HG03354 (cell line): ENCODE measurements around the gene CGRRF1.

ENCODE experiments used
- ATAC-seq: cut with Tn5 transposase; IDR thresholded peaks from one replicate; pipeline ENCODE4 v1.9.1; 2021; ENCODE audit warnings: mild to moderate bottlenecking; ENCODE audit not compliant: unreplicated experiment, poor library complexity, severe bottlenecking

Gene CGRRF1

DNA sequence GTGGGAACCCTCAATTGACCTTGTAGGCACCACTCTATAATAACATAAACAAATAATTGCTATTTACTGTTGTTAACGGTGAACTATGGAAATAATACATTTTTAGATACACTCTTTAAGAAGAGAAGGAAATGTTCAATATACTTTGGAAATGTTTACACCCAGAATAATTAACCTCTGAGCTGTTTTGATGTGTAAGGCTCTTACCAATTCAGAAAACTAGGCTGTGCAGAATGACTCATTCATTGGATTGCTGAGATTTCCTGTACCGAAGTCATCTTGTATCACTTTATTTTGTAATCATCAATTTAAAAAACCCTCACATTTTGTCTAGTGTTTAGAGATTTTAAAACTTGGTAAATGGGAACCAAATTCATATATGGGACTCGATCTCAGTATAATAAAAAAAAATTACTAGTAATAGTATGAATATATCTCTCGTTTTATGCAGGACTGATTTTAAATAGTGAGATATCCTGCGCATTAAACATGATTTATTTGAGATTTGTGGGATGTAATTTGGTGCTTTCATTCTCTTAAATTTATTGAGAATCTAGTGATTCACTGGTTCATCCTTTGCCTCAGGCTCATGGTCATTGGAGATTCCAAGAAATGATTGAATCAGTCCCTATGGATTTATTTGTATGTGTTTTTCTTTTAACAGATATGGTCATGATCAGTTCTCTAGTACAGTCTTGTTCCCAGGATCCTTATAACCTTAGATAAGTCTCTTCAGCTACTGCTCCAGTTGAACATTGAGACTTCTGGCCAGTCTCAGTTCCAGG lies 61.1 kb downstream of the CGRRF1 start:
- ATAC-seq: no peak

GRCh38 chr14:54572316-54572715 lies 62.6 kb downstream of the CGRRF1 start:
- no peak for ATAC-seq

GRCh38 chr14:54574528-54574927 lies 64.8 kb downstream of the CGRRF1 start:
- ATAC-seq: no peak

DNA sequence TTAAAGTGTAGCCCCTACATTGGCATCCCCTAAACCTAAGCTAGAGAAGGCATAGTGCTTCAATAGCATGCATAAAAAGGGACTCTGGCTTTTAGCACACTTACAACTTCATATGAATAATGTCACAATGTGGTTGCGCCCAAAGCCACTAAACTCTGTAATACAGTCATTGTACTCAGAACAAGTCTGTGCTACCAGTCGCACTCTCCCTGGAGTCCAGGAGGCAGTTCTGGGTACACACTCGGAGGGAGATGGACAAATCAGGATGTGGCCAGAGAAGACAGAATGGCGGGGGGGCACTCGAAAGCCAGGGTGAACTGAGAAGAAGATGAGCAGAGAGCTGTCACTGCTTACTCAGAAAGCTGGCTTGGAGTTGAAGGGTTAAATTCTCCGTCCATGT lies 67.8 kb downstream of the CGRRF1 start:
- no peak for ATAC-seq

- ATAC-seq: no peak
Observed at GRCh38 chr14:54577977-54578376, 68.3 kb downstream of the CGRRF1 start.

- ATAC-seq: no peak
Observed at GRCh38 chr14:54579621-54580020, 69.9 kb downstream of the CGRRF1 start.

DNA sequence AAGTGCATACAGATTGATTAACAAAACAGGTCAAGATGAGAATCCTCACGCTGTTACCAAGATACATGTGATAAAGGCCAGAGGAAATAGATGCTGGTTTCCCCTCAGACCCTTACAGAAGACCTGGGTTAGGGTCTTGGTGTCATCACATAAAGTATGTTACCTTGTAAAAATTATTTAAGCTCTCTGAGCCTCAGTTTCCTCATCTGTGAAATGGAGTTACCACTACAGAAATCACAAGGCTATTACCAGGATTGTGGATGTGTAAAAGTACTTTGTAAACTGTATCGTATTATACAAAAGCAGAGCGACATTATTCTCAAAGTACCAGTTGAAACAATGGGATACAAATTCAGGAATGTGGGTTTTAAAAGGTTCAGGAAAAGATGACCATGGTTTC lies 71.2 kb downstream of the CGRRF1 start:
- no peak for ATAC-seq

DNA sequence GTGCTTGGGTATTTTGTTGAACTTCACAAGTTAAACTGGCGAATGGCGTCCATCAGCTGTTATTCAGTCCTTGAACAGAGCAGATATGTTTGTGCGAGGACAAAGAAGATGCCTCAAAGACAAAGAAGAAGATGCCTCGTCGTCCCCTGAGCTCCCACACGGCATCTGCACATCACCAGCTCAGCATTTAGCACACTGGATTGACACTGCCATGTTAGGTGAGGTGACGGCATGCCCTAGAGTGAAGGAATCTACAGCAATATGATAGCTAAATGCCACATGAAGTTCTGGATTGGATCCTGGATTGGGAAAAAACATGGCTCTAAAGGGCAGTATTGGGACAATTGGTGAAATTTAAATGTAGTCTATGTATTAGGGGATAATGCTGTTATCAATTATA lies 72.6 kb downstream of the CGRRF1 start:
- ATAC-seq: no peak

DNA sequence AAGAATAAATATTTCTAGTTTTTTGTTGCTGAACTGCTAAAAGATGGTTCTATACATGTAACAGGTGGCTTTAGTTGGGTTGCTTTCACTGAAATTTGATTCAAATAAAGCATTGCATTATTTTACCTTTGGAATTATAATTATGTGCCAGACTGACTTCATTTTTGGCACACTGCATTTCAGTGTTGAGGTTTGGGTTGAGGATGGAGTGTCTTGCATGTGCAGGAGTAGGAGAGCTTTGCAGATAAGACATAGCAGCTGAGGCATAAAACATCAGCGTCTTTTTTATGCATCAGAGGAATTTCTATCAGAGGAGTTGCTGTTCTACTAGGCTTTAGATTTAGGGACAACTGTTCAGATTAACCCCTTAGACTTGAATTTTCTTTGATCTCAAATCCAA lies 74.4 kb downstream of the CGRRF1 start:
- no peak for ATAC-seq

GRCh38 chr14:54585214-54585613 lies 75.5 kb downstream of the CGRRF1 start:
- no peak for ATAC-seq
